ENCODE measurements around the gene RIC3.

DNA sequence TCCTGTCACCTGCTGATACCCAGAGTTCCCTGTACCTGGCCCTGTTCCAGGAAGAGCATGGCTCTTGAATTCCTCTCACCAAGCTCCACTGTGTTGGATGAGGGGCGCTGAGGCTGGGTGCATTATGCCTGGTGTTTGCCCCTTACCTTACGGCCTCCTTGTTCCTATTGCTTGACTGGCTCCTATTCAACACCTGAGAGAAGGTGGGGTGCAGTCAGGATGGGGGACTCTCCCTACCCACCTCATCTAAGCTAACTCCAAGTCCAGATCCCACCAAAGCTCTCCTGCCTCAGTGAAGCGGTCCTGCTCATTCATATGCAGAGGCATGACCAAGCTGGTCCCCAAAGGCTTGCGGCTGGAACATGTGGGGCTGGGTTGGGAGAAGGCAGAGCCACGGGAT is 35.8 kb upstream of the RIC3 start:
- no peak for TF ChIP-seq EZH2 (optimal IDR thresholded peaks at IDR 0.05; ENCODE audit: low read depth, low read length)
- no peak for TF ChIP-seq CTCF (IDR thresholded peaks at IDR 0.05; ENCODE audit: low read length)
- TF ChIP-seq EZH2phosphoT487 (IDR thresholded peaks at IDR 0.05; ENCODE audit: low read length): no peak

Data from MM.1S (cell line).